Nephron progenitor cell (in vitro differentiated cells): ENCODE measurements around the gene CGB5.
A peak's percentile ranks its signal among the peaks of the same experiment; 100 is the strongest.
"Not testable (repeated sequence)": the region's sequence is repeated elsewhere in the genome, so short reads cannot be mapped to it uniquely, and the experiment has no call there.

Source experiments
- DNase-seq: peaks from one replicate; pipeline ENCODE4 v3.0.0; 2021
- H3K27ac Mint-ChIP-seq: 2 replicates; pipeline ENCODE4 v1.8.0; 2021; ENCODE audit warnings: mild to moderate bottlenecking, moderate library complexity, mixed read lengths
- H3K27me3 Mint-ChIP-seq: 2 replicates; pipeline ENCODE4 v1.8.0; 2021; ENCODE audit warnings: mild to moderate bottlenecking, low read depth, mixed read lengths; ENCODE audit not compliant: poor library complexity
- H3K36me3 Mint-ChIP-seq: 2 replicates; pipeline ENCODE4 v1.8.0; 2021; ENCODE audit warnings: low read depth, mixed read lengths
- H3K4me1 Mint-ChIP-seq: 2 replicates; pipeline ENCODE4 v1.8.0; 2021; ENCODE audit warnings: mixed read lengths
- H3K4me3 Mint-ChIP-seq: 2 replicates; pipeline ENCODE4 v1.8.0; 2021; ENCODE audit warnings: mild to moderate bottlenecking, moderate library complexity, mixed read lengths
- H3K9me3 Mint-ChIP-seq: 2 replicates; pipeline ENCODE4 v1.8.0; 2021; ENCODE audit warnings: mild to moderate bottlenecking, moderate library complexity, mixed read lengths
- TF ChIP-seq, protein P1 (sequence below): fragments of 200-600 bp; sonication (generic); IDR thresholded peaks from 2 replicates; pipeline ENCODE4 v1.5.0; 2021; ENCODE audit warnings: antibody characterized with exemption

The CGB5 gene

DNA sequence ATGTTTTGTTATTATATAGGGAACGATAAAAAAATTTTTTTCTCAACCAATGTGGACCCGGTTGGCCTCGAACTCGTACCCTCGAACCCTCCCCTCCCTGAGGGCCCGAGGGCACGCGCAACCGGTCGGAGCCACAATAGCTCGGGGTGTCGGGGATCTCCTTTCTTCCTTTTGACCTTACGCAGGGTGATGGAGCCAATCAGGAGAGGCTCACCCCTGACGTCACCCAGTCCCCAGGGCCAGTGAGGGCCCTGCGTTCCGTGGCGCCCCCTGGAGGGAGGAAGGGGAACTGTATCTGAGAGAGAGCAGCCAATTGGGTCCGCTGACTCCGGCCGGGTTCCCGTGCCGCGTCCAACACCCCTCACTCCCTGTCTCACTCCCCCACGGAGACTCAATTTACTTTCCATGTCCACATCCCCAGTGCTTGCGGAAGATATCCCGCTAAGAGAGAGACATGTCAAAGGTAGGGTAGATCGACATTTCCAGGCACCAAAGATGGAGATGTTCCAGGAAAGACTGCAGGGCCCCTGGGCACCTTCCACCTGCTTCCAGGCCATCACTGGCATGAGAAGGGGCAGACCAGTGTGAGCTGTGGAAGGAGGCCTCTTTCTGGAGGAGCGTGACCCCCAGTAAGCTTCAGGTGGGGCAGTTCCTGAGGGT, 11.9 kb upstream of the CGB5 start, which contains the start of gene CGB2:
CGB2 (plus strand) TSS at position 249 of the 660 bp plus-strand sequence; CDS start at position 455, 206 bp downstream.
- not testable (repeated sequence) for H3K36me3 Mint-ChIP-seq, H3K9me3 Mint-ChIP-seq, H3K27ac Mint-ChIP-seq, H3K4me3 Mint-ChIP-seq, H3K4me1 Mint-ChIP-seq
- peak; percentile 34 for DNase-seq
- H3K27me3 Mint-ChIP-seq = peaks cover 33% of the 10 kb centered on the region
- TF ChIP-seq, protein P1, sequence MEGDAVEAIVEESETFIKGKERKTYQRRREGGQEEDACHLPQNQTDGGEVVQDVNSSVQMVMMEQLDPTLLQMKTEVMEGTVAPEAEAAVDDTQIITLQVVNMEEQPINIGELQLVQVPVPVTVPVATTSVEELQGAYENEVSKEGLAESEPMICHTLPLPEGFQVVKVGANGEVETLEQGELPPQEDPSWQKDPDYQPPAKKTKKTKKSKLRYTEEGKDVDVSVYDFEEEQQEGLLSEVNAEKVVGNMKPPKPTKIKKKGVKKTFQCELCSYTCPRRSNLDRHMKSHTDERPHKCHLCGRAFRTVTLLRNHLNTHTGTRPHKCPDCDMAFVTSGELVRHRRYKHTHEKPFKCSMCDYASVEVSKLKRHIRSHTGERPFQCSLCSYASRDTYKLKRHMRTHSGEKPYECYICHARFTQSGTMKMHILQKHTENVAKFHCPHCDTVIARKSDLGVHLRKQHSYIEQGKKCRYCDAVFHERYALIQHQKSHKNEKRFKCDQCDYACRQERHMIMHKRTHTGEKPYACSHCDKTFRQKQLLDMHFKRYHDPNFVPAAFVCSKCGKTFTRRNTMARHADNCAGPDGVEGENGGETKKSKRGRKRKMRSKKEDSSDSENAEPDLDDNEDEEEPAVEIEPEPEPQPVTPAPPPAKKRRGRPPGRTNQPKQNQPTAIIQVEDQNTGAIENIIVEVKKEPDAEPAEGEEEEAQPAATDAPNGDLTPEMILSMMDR = peak; percentile 45

DNA sequence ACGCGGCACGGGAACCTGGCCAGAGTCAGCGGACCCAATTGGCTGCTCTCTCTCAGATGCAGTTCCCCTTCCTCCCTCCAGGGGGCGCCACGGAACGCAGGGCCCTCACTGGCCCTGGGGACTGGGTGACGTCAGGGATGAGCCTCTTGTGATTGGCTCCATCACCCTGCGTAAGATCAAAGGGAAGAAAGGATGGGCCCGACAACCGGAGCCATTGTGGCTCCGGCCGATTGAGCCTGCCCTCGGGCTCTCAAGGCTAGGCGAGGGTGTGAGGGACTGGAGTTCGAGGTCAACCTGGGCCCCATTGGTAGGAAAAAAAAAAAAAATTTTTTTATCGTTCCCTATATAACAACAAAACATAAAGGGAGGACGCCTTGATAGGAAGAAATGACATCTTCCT, 6.8 kb upstream of the CGB5 start, which contains the start of gene CGB1:
CGB1 (minus strand) TSS at position 81 of the 400 bp plus-strand sequence. CDS start 184 bp downstream, outside the sequence.
- H3K36me3 Mint-ChIP-seq, H3K4me3 Mint-ChIP-seq, H3K27ac Mint-ChIP-seq, DNase-seq, H3K9me3 Mint-ChIP-seq, H3K4me1 Mint-ChIP-seq: not testable (repeated sequence)
- TF ChIP-seq, protein P1 = peak; percentile 30
- peaks cover 15% of the 10 kb centered on the region for H3K27me3 Mint-ChIP-seq

DNA sequence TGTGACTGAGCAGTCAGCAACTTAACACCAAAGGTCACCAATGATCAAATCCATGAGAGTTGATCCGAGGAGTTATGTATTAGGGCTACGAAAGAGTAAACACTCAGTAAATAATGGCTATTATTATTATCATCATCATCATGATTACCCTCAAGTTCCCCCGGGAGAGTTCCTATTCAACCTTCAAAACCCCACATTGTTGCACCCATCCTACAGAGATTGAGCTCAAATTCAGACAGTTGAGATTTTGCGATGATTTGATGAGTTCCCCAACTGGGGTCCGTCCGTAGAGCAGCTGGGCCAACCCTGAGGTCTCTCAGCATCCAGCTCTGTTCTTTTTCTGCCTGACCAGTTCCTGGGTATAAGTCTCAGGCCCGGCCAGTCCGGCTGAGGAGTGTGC, 5.5 kb upstream of the CGB5 start:
- not testable (repeated sequence) for H3K4me1 Mint-ChIP-seq, H3K36me3 Mint-ChIP-seq, H3K27ac Mint-ChIP-seq, H3K4me3 Mint-ChIP-seq, DNase-seq, H3K9me3 Mint-ChIP-seq
- peaks cover 13% of the 10 kb centered on the region for H3K27me3 Mint-ChIP-seq

DNA sequence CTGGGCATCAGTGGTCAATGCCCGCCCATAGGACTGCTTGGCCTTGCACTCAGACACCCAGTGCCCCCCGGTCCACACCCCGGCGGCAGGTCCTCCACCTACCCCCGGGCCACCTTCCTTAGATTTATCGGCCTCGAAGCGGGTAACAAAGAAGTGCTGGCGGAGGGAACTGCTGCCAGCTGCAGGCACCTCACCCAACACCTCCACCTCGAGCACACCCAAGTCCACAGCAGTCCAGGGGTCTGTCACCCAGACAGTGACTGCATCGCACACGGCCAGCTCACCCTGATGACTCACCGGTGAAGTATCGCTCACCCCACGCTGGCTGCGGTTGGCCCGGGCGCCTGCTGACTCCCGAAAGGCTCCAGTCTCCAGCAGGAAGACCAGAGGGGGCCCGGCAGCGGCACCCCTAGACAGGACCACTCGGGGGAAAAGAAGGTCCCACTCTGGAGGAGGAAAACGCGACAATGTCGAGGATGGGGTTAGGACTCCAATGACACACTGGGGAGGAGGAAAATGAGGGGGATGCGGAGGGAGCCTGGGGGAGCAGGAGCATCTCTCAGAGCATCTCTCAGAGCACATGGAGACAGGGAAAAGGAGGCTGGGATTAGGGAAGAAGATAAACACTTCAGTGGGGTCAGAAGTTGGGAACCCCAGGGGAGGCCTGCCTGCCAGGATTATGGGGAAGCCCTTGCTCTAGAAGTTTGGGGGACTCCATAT, 4.9 kb upstream of the CGB5 start:
- peaks cover 13% of the 10 kb centered on the region for H3K27me3 Mint-ChIP-seq
- H3K9me3 Mint-ChIP-seq, DNase-seq, H3K4me1 Mint-ChIP-seq, H3K36me3 Mint-ChIP-seq, H3K4me3 Mint-ChIP-seq, H3K27ac Mint-ChIP-seq: not testable (repeated sequence)

DNA sequence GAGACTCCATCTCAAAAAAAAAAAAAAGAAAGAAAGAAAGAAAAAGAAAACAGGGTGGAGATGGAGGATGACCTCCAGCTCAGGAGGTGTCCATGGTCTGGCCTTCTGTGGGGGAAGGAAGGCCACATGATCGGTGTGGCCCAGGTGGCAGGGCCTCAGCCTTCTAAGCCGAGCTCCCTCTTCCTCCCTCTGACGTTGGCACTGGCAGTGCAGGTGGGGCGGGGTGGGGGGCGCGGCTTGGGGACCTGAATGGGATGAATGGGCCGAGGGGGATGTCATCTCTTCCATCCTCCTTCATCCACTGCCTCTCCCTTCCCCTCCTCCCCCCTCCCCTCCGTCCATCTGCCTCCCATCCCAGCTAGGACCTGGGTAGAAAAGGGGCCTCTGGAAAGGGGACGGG, 3.9 kb upstream of the CGB5 start:
- not testable (repeated sequence) for H3K4me1 Mint-ChIP-seq, DNase-seq, H3K36me3 Mint-ChIP-seq, H3K27me3 Mint-ChIP-seq, H3K4me3 Mint-ChIP-seq, H3K27ac Mint-ChIP-seq, H3K9me3 Mint-ChIP-seq

DNA sequence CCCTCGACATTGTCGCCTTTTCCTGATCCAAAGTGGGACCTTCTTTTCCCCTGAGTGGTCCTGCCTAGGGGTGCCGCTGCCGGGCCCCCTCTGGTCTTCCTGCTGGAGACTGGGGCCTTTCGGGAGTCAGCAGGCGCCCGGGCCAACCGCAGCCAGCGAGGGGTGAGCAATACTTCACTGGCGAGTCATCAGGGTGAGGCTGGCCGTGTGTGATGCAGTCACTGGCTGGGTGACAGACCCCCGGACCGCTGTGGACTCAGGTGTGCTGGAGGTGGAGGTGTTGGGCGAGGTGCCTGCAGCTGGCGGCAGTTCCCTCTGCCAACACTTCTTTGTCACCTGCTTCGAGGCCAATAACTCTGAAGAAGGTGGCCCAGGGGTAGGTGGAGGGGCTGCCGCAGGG, 1.5 kb upstream of the CGB5 start:
- Mint-ChIP-seq H3K27me3 (peaks cover 7% of the 10 kb centered on the region), H3K4me3 (no peak overlapping the region), H3K36me3 (no peaks in the 10 kb centered on the region), H3K27ac (no peak overlapping the region), H3K9me3 (no peaks in the 10 kb centered on the region), H3K4me1 (peaks cover 5% of the 10 kb centered on the region)
- no peak for DNase-seq
- TF ChIP-seq, protein P1 = no peak

DNA sequence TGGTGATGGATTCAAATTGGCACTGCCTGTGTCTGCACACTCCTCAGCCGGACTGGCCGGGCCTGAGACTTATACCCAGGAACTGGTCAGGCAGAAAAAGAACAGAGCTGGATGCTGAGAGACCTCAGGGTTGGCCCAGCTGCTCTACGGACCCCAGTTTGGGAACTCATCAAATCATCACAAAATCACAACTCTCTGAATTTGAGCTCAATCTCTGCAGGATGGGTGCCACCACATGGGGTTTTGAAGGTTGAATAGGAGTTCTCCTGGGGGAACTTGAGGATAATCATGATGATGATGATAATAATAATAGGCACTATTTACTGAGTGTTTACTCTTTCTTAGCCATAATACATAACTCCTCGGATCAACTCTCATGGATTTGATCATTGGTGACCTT, 982 bp upstream of the CGB5 start:
- not testable (repeated sequence) for H3K9me3 Mint-ChIP-seq, H3K27ac Mint-ChIP-seq, H3K36me3 Mint-ChIP-seq, H3K27me3 Mint-ChIP-seq, H3K4me1 Mint-ChIP-seq, DNase-seq, H3K4me3 Mint-ChIP-seq

DNA sequence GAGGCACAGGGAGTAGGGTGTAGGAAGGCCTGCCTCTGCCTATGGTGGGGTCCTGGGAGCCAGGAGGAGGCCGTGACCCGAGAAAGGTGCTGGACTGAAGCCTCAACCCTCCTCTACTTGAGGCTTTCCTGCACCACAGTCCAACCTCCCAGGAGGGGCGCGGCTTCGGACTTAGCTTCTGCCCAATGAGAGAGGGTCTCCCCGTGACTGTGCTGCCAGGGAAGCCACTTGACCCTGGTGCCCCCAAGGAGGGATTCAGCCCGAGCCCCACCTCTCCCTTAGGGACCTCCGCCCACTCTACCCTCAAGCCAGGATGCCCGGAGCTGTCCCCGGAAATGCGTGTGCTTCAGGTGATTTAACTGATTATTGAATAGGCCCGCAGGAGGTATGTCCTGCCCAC, 5.4 kb downstream of the CGB5 start, which contains the start of gene CGB8:
CGB8 (minus strand) TSS at position 101 of the 400 bp plus-strand sequence. CDS start 372 bp downstream, outside the sequence.
- DNase-seq, H3K4me1 Mint-ChIP-seq: not testable (repeated sequence)
- H3K27ac Mint-ChIP-seq = peak within 1 kb of the TSS; percentile 55

DNA sequence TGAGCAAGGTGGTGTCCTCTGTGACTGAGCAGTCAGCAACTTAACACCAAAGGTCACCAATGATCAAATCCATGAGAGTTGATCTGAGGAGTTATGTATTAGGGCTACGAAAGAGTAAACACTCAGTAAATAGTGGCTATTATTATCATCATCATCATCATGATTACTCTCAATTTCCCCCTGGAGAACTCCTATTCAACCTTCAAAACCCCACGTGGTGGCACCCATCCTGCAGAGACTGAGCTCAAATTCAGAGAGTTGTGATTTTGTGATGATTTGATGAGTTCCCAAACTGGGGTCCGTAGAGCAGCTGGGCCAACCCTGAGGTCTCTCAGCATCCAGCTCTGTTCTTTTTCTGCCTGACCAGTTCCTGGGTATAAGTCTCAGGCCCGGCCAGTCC, 6.2 kb downstream of the CGB5 start:
- H3K27me3 Mint-ChIP-seq = peaks cover 18% of the 10 kb centered on the region
- H3K4me3 Mint-ChIP-seq, DNase-seq, H3K4me1 Mint-ChIP-seq, H3K9me3 Mint-ChIP-seq, H3K36me3 Mint-ChIP-seq: not testable (repeated sequence)
- H3K27ac Mint-ChIP-seq = peak overlapping the region; percentile 55

More for the DNA sequence above, 5.4 kb downstream of the CGB5 start, which contains the start of gene CGB8:
- not testable (repeated sequence) for H3K4me3 Mint-ChIP-seq, H3K9me3 Mint-ChIP-seq, H3K36me3 Mint-ChIP-seq
- peaks cover 18% of the 10 kb centered on the region for H3K27me3 Mint-ChIP-seq

DNA sequence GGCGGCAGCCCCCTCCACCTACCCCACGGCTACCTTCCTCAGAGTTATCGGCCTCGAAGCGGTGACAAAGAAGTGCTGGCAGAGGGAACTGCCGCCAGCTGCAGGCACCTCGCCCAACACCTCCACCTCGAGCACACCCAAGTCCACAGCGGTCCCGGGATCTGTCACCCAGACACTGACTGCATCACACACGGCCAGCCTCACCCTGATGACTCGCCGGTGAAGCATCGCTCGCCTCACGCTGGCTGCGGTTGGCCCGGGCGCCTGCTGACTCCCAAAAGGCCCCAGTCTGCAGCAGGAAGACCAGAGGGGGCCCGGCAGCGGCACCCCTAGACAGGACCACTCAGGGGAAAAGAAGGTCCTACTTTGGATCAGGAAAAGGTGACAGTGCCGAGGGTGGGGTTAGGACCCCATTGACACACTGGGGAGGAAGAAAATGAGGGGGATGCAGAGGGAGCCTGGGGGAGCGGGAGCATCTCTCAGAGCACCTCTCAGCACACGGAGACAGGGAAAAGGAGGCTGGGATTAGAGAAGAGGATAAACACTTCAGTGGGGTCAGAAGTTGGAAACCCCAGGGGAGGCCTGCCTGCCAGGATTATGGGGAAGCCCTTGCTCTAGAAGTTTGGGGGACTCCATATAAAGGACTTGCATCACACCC, 6.9 kb downstream of the CGB5 start:
- H3K27me3 Mint-ChIP-seq = peaks cover 17% of the 10 kb centered on the region
- DNase-seq, H3K9me3 Mint-ChIP-seq, H3K36me3 Mint-ChIP-seq, H3K27ac Mint-ChIP-seq, H3K4me3 Mint-ChIP-seq, H3K4me1 Mint-ChIP-seq: not testable (repeated sequence)
